ENCODE results near the gene COX7A2L.
A peak's percentile ranks its signal among the peaks of the same experiment; 100 is the strongest.

COX7A2L gene

DNA sequence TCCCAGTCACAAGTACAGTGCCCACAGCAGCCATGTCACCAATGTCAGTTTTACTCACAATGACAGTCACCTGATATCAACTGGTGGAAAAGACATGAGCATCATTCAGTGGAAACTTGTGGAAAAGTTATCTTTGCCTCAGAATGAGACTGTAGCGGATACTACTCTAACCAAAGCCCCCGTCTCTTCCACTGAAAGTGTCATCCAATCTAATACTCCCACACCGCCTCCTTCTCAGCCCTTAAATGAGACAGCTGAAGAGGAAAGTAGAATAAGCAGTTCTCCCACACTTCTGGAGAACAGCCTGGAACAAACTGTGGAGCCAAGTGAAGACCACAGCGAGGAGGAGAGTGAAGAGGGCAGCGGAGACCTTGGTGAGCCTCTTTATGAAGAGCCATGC is 31.3 kb downstream of the COX7A2L start:
- TF ChIP-seq, protein P1, sequence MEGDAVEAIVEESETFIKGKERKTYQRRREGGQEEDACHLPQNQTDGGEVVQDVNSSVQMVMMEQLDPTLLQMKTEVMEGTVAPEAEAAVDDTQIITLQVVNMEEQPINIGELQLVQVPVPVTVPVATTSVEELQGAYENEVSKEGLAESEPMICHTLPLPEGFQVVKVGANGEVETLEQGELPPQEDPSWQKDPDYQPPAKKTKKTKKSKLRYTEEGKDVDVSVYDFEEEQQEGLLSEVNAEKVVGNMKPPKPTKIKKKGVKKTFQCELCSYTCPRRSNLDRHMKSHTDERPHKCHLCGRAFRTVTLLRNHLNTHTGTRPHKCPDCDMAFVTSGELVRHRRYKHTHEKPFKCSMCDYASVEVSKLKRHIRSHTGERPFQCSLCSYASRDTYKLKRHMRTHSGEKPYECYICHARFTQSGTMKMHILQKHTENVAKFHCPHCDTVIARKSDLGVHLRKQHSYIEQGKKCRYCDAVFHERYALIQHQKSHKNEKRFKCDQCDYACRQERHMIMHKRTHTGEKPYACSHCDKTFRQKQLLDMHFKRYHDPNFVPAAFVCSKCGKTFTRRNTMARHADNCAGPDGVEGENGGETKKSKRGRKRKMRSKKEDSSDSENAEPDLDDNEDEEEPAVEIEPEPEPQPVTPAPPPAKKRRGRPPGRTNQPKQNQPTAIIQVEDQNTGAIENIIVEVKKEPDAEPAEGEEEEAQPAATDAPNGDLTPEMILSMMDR (IDR thresholded peaks at IDR 0.05; ENCODE audit: extremely low read depth, insufficient read depth, missing control alignments): no peak
- DNase-seq (ENCODE audit: low spot score): no peak
- in situ Hi-C loops (cut with MboI; ENCODE audit: low pct_unique_long_range_greater_than_20kb, low sequenced_read_pairs, unreplicated experiment): loop anchor here (10.0 kb wide), 1 partner anchor 235 kb away; no protein-coding TSS in a partner anchor

- TF ChIP-seq, protein P1 (IDR thresholded peaks at IDR 0.05; ENCODE audit: extremely low read depth, insufficient read depth, missing control alignments): no peak
- in situ Hi-C loops (cut with MboI; ENCODE audit: low pct_unique_long_range_greater_than_20kb, low sequenced_read_pairs, unreplicated experiment): loop anchor here (10.0 kb wide), 1 partner anchor 234 kb away; no protein-coding TSS in a partner anchor
- no peak for DNase-seq (ENCODE audit: low spot score)
Observed at GRCh38 chr2:42328923-42329322, 32.1 kb downstream of the COX7A2L start.

DNA sequence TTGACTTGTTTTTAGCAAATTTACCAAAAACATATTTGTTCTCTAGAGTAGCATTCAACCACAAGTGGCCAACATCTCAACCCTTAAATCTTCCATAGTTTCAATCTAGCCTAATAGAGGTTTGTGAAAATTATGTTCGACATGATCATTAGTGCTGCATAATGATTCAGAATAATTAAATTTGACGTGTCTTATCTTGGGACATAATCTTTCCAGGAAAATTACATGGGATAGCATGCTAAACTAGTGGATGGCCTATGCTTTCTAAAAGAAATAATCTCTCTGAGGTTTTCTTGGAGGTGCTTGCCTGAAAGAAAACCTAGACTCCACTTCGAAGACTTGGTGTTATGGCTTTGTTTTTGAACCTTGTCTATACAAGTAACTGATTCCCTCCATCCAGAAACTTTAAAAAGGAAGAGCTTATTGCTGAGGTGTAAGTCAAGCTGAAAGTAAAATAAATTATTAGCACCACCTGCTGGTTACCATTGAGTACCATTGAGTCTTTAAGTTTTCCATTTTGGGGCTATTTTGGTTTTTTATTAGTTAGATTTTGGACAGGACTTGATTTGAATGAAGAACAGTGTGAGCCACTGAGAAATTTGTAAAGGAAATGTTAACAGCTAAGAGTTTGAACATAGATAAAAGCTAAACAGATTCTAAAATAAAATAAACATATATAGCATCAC is 32.7 kb downstream of the COX7A2L start:
- in situ Hi-C loops (cut with MboI; ENCODE audit: low pct_unique_long_range_greater_than_20kb, low sequenced_read_pairs, unreplicated experiment): loop anchor here (10.0 kb wide), 1 partner anchor 233 kb away; no protein-coding TSS in a partner anchor
- DNase-seq (ENCODE audit: low spot score): peak; percentile 25
- TF ChIP-seq, protein P1 (IDR thresholded peaks at IDR 0.05; ENCODE audit: extremely low read depth, insufficient read depth, missing control alignments): peak; percentile 44

DNA sequence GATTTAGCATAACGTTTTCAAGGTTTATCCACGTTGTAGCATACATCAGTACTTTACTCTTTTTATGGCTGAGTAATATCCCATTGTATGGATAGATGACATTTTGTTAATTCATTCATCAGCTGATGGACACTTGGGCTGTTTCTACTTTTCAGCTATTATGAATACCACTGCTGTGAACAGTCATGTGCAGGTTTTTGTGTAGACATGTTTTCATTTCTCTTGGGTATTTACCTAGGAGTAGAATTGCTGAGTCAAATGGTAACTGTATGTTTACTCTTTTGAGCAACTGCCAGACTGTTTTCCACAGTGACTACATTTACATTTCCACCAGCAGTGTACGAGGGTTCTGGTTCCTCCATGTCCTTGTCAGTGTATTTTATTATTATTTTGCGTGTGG is 33.9 kb downstream of the COX7A2L start:
- in situ Hi-C loops (cut with MboI; ENCODE audit: low pct_unique_long_range_greater_than_20kb, low sequenced_read_pairs, unreplicated experiment): loop anchor here (10.0 kb wide), 1 partner anchor 232 kb away; no protein-coding TSS in a partner anchor
- no peak for DNase-seq (ENCODE audit: low spot score)
- TF ChIP-seq, protein P1 (IDR thresholded peaks at IDR 0.05; ENCODE audit: extremely low read depth, insufficient read depth, missing control alignments): no peak

DNA sequence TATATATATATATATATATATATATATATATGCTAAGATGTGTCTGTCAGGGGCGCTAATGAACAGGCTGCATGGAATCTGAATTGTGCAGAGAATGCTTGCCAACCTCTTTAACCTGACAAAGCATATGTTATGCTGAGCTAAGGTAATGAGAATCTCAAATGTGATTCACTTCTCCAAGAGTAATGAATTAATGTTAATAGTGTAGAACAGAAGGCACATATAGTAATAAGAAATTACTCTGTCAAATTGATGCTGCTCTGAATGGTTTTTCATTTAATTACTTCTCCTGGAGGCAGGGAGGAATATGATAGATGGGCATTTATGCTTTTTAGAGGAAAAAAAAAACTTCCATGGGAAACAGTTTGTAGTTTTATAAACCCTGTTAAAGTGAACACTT is 35.4 kb downstream of the COX7A2L start:
- TF ChIP-seq, protein P1 (IDR thresholded peaks at IDR 0.05; ENCODE audit: extremely low read depth, insufficient read depth, missing control alignments): no peak
- in situ Hi-C loops (cut with MboI; ENCODE audit: low pct_unique_long_range_greater_than_20kb, low sequenced_read_pairs, unreplicated experiment): loop anchor here (10.0 kb wide), 1 partner anchor 231 kb away; no protein-coding TSS in a partner anchor
- no peak for DNase-seq (ENCODE audit: low spot score)

- in situ Hi-C loops (cut with MboI; ENCODE audit: low pct_unique_long_range_greater_than_20kb, low sequenced_read_pairs, unreplicated experiment): loop anchor here (10.0 kb wide), 1 partner anchor 230 kb away; no protein-coding TSS in a partner anchor
- TF ChIP-seq, protein P1 (IDR thresholded peaks at IDR 0.05; ENCODE audit: extremely low read depth, insufficient read depth, missing control alignments): no peak
- DNase-seq (ENCODE audit: low spot score): no peak
Observed at GRCh38 chr2:42324949-42325348, 36.1 kb downstream of the COX7A2L start.
